ENCODE data around the gene SYS1. TPM values are rescaled to one million over a fixed set of nuclear protein-coding genes. Genes with fewer than 3 reads are reported as not detected.
"Not testable (repeated sequence)": the region's sequence is repeated elsewhere in the genome, so short reads cannot be mapped to it uniquely, and the experiment has no call there.

SYS1 gene
- total RNA-seq, 2 experiments from 2014 or later, result 23.9 to 25.6 TPM

DNA sequence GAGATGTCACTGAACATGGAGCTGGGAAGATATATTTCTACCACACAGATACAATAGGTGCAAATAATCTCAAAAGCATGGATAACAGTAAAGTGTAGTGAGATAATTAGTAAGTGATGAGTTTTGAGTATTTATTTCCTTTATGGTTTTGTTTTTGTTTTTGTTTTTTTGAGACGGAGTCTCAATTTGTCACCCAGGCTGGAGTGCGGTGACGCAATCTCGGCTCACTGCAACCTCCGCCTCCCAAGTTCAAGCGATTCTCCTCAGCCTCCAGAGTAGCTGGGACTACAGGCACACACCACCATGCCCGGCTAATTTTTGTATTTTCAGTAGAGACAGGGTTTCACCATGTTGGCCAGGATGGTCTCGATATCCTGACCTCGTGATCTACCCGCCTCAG, 12.2 kb upstream of the SYS1 start:
- H3K9me3 Mint-ChIP-seq; H3K36me3 Mint-ChIP-seq (ENCODE audit: low read depth); DNase-seq; H3K4me3 Mint-ChIP-seq; H3K27ac Mint-ChIP-seq; POLR2A ChIA-PET; H3K27me3 Mint-ChIP-seq: not testable (repeated sequence)
- CTCF ChIA-PET, result interaction anchor here (1.0 to 4.1 kb wide), 2 partner anchors 12 kb away, joined by 4 to 30 read pairs; partner anchors contain the start of gene SYS1
- H3K4me1 Mint-ChIP-seq, result peaks cover 53% of the 10 kb centered on the region

DNA sequence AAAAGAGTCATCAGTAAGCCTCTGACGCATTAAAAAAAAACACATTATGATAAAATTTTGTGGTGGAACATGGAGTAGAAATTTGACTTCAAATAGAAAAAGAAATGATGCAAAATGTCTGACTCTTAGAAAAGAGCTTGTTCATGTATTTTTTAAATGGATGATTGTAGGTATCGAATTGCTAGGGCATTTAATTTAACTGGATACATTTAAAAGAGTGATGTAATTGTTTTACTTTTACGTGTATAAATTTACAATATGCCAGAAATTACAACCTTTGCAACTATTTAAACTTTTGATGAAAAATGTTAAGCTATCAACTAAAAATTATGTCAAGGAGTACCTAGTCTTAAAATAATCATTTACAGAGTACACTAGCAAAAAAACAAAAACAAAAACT, 10.2 kb upstream of the SYS1 start:
- no peaks in the 10 kb centered on the region for H3K9me3 Mint-ChIP-seq
- no peak overlapping the region for H3K4me3 Mint-ChIP-seq
- no peaks in the 10 kb centered on the region for H3K27me3 Mint-ChIP-seq
- ChIA-PET CTCF (interaction anchor here (0.7 to 4.1 kb wide), 4 partner anchors 10 to 85 kb away, joined by 3 to 30 read pairs (median 6); partner anchors contain the start of gene SYS1), POLR2A (no interaction called here)
- no peak overlapping the region for H3K27ac Mint-ChIP-seq
- no peak for DNase-seq
- H3K4me1 Mint-ChIP-seq, result peaks cover 48% of the 10 kb centered on the region
- no peaks in the 10 kb centered on the region for H3K36me3 Mint-ChIP-seq (ENCODE audit: low read depth)

- CTCF ChIA-PET, result interaction anchor here (1.1 to 4.1 kb wide), 5 partner anchors 9 to 83 kb away, joined by 3 to 30 read pairs (median 8); partner anchors contain the start of gene SYS1
These were observed 9.2 kb upstream of the SYS1 start for GRCh38 chr20:45353746-45354145.

DNA sequence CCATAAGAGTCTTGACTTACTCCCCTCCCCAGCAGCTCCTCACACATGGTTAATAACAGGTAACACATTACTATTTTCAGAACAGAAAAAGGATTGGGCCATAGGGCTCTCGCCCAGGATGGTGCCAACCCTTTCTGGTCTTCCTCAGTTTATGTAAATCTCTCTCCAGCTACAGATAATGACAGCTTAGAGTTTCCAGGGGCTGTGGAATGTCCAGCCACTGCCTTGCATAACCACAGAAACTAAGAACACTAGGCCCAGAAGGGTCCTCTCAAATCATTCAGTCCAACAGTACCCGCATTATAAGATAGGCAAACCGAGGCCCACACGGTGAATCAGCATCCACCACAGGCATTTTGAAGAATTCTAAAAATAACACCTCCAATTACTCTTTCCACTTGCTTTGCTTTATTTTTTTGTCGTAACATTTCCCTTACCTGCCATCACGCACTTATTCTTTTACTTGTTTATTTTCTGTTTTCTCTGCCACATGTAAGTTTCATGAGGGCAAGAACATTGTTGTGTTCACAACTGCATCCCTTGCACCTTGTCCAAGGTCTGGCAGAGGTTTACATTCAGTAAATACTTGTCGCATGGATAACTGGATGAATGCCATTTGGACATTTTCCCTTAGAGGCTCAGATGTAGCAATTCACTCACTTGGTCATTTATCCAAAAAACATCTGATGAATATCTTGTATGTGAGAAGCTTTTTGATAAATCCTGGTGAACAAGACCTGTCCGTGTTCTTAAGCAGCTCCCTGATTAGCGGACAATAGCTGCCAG, 8.3 kb upstream of the SYS1 start:
- ChIA-PET POLR2A (no interaction called here), CTCF (interaction anchor here (1.1 to 4.1 kb wide), 6 partner anchors 8 to 98 kb away, joined by 3 to 30 read pairs (median 6); partner anchors contain the start of gene SYS1)
- DNase-seq, result no peak
- Mint-ChIP-seq H3K4me3 (no peak overlapping the region), H3K4me1 (peaks cover 56% of the 10 kb centered on the region), H3K27me3 (no peaks in the 10 kb centered on the region), H3K27ac (peak overlapping the region; percentile 76), H3K9me3 (no peaks in the 10 kb centered on the region), H3K36me3 (ENCODE audit: low read depth) (no peaks in the 10 kb centered on the region)

More at GRCh38 chr20:45353746-45354145, 9.2 kb upstream of the SYS1 start:
- H3K27me3 Mint-ChIP-seq, result no peaks in the 10 kb centered on the region
- H3K4me1 Mint-ChIP-seq, result peaks cover 53% of the 10 kb centered on the region
- no peak for DNase-seq
- no peak overlapping the region for H3K27ac Mint-ChIP-seq
- no peaks in the 10 kb centered on the region for H3K9me3 Mint-ChIP-seq
- POLR2A ChIA-PET, result no interaction called here
- H3K36me3 Mint-ChIP-seq (ENCODE audit: low read depth), result no peaks in the 10 kb centered on the region
- H3K4me3 Mint-ChIP-seq, result no peak overlapping the region

DNA sequence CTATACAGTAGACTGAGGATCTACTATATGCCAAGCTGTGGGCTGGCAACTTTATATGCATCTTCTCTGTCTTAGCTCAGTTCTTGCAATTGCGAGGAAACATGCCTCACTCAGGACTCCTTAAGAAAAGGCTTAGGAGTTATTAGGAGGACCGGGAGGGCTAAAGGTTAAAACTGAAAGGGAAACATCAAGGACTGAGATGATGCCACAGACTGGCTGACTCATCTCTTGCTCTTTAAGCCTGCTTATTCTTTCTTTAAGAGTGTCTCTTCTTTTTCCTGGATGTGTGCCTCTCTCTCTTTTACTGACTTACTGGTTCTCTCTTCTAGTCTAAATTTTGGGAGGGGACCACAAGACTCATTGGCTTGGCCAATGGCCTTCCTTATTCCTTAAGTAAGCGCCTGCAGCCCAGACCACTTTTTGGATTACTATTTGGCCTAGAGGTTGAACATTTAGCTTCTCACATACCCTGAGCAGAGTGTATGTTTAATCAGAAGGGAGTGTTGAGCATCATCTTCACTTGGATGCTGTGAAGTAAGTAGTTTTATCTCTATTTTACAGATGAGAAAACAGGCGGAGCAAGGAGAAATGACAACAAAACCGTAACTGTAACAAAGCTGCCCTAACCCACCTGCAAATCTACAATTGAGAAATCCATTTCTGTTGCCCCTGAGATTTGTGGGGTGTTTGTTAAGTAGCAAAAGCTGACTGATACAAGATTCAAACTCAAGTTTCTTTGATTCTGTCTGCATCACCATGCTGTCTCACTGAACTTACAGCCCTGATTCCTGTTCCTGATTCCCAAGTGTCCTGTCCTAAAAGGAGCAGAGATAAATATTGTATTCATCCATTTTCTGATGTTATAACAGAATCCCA, 7.5 kb upstream of the SYS1 start:
- Mint-ChIP-seq H3K4me1 (peaks cover 56% of the 10 kb centered on the region), H3K36me3 (ENCODE audit: low read depth) (no peaks in the 10 kb centered on the region), H3K9me3 (no peaks in the 10 kb centered on the region), H3K4me3 (no peak overlapping the region), H3K27ac (peak overlapping the region; percentile 76), H3K27me3 (no peaks in the 10 kb centered on the region)
- DNase-seq, result no peak
- POLR2A ChIA-PET, result no interaction called here
- CTCF ChIA-PET, result interaction anchor here (1.2 to 2.2 kb wide), 3 partner anchors 20 to 97 kb away, joined by 3 to 13 read pairs (median 4); no protein-coding TSS in a partner anchor

DNA sequence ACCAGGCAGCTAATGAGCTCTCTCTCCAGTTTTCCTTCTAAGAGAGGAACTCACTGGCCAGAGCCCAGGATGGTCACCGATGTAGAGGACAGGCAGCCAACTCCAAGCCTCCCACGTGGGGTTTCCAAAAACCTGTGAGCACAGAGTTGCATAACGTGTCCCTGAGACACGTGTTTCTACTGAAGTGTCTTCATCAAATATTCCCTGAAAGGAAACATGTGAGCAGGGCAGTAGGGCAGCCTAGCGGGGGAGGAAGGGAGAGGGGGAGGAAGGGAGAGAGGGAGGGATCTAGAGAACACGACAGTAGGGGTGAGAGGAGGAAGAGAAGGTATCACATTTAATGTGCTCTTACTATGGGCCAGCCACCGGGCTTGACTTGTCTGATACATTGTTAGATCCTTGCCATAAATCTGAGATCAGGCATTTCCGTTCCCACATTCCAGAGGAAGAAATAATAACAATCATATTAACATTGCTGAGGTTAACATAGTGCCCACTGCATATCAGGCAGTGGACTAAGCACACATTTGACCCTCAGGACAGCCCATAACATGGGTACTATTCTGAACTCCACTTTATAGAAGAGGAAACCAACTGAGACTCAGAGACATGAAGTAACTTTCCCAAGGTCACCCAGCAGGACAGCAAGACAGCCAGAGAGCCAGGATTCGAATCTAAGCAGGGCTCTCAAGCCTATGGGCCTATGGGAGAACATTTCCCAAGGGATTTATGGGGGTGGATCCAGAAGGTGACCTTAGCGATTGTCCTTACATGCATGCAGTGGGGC, 4.5 kb upstream of the SYS1 start:
- Mint-ChIP-seq H3K27ac (no peak overlapping the region), H3K27me3 (no peaks in the 10 kb centered on the region), H3K36me3 (ENCODE audit: low read depth) (no peaks in the 10 kb centered on the region), H3K4me3 (no peak overlapping the region), H3K4me1 (peaks cover 62% of the 10 kb centered on the region), H3K9me3 (no peaks in the 10 kb centered on the region)
- ChIA-PET POLR2A (no interaction called here), CTCF (interaction anchor here (1.1 to 3.2 kb wide), 7 partner anchors 15 to 413 kb away, joined by 3 to 26 read pairs (median 6); no protein-coding TSS in a partner anchor)
- no peak for DNase-seq

- POLR2A ChIA-PET, result no interaction called here
- Mint-ChIP-seq H3K4me3 (no peak overlapping the region), H3K27ac (no peak overlapping the region), H3K36me3 (ENCODE audit: low read depth) (no peaks in the 10 kb centered on the region), H3K27me3 (no peaks in the 10 kb centered on the region), H3K9me3 (no peaks in the 10 kb centered on the region), H3K4me1 (peaks cover 61% of the 10 kb centered on the region)
- CTCF ChIA-PET, result interaction anchor here (1.1 to 3.2 kb wide), 4 partner anchors 11 to 412 kb away, joined by 6 to 26 read pairs (median 12); no protein-coding TSS in a partner anchor
- DNase-seq, result no peak
These were observed 3.9 kb upstream of the SYS1 start for GRCh38 chr20:45359069-45359405.

- no peak overlapping the region for H3K27ac Mint-ChIP-seq
- H3K9me3 Mint-ChIP-seq, result no peaks in the 10 kb centered on the region
- ChIA-PET POLR2A (interaction anchor here (0.6 kb wide), 1 partner anchor 47 kb away, joined by 3 read pairs; no protein-coding TSS in a partner anchor), CTCF (interaction anchor here (1.1 to 3.2 kb wide), 5 partner anchors 11 to 411 kb away, joined by 3 to 26 read pairs (median 8); no protein-coding TSS in a partner anchor)
- no peaks in the 10 kb centered on the region for H3K36me3 Mint-ChIP-seq (ENCODE audit: low read depth)
- H3K4me1 Mint-ChIP-seq, result peaks cover 58% of the 10 kb centered on the region
- no peaks in the 10 kb centered on the region for H3K27me3 Mint-ChIP-seq
- no peak for DNase-seq
- no peak overlapping the region for H3K4me3 Mint-ChIP-seq
These were observed 3.4 kb upstream of the SYS1 start for GRCh38 chr20:45359406-45360148.

GRCh38 chr20:45361793-45362192, 1.2 kb upstream of the SYS1 start:
- DNase-seq, result no peak
- H3K4me1 Mint-ChIP-seq, result peaks cover 57% of the 10 kb centered on the region
- H3K27me3 Mint-ChIP-seq, result no peaks in the 10 kb centered on the region
- POLR2A ChIA-PET, result interaction anchor here (1.1 kb wide), 1 partner anchor 88 kb away, joined by 3 read pairs; no protein-coding TSS in a partner anchor
- CTCF ChIA-PET, result interaction anchor here (1.5 to 4.5 kb wide), 7 partner anchors 9 to 75 kb away, joined by 3 to 36 read pairs (median 19); partner anchors contain the start of gene SDC4
- no peaks in the 10 kb centered on the region for H3K9me3 Mint-ChIP-seq
- H3K4me3 Mint-ChIP-seq, result no peak overlapping the region
- H3K27ac Mint-ChIP-seq, result no peak overlapping the region
- peaks cover 12% of the 10 kb centered on the region for H3K36me3 Mint-ChIP-seq (ENCODE audit: low read depth)

DNA sequence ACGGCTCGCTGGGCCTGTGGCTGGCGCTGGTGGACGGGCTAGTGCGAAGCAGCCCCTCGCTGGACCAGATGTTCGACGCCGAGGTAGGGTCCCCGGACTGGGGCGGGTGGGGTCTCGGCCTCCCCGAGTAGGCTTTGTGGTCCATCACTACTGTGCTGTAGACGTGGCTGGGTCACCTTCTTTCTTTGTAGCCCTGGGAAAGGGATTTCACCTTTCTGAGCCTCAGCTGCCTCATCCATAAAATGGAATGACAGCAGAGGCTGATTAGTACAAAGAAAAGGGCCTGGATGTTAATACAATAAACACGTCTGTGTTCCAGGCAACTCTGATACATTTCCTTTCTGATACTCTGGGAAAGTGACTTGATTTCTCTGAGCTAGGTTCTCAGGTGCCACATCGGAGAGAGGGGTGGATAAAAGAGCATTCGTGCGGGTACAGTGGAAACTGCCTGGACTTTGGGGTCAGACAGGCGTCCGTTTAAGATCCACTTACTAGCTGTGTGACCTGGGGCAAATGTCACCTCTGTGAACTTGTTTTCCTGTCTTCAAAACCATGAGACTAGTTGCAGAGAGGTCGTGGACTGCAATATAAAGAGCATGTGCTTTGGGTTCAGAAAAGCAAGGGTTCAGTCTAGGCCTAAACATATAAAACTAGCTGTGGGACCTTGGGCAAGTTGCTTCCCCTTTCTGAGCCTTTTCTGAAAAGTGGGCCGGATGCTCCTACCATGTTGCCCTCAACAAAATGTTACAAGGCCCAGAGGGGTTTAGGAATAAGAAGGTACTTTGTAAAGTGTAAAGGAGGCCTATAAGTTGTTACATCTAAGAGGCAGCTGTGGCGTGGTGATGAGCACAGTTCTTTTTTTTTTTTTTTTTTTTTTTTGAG, 896 bp downstream of the SYS1 start:
- Mint-ChIP-seq H3K27ac (peak overlapping the region; percentile 69), H3K4me3 (peak overlapping the region; percentile 92), H3K4me1 (peaks cover 59% of the 10 kb centered on the region), H3K27me3 (no peaks in the 10 kb centered on the region), H3K36me3 (ENCODE audit: low read depth) (peaks cover 29% of the 10 kb centered on the region), H3K9me3 (no peaks in the 10 kb centered on the region)
- CTCF ChIA-PET, result interaction anchor here (0.6 to 4.5 kb wide), 35 partner anchors 9 to 754 kb away, joined by 3 to 71 read pairs (median 5); partner anchors contain the start of genes DBNDD2, PIGT, SDC4 and WFDC10A
- POLR2A ChIA-PET, result interaction anchor here (0.6 to 1.6 kb wide), 3 partner anchors 9 to 73 kb away, joined by 3 to 10 read pairs (median 5); no protein-coding TSS in a partner anchor
- DNase-seq, result no peak
